Tongue (tissue), 2 donors: ENCODE results near the gene GPD2. TPM values are rescaled to one million over a fixed set of nuclear protein-coding genes. Genes with fewer than 3 reads are reported as not detected.
A peak's percentile ranks its signal among the peaks of the same experiment; 100 is the strongest.
"Not testable (repeated sequence)": the region's sequence is repeated elsewhere in the genome, so short reads cannot be mapped to it uniquely, and the experiment has no call there.

Source experiments
- DNase-seq: peaks from one replicate; pipeline ENCODE4 v3.0.0-alpha.2; 2015
- total RNA-seq: library from RNA; depleted of rRNA; stranded (reverse); fragments of >200 nt; gene quantifications from one replicate; pipeline ENCODE4 v1.2.3, GENCODE V29; 2014

GPD2 gene
- total RNA-seq, 1 donor from 2014 or later, result 82.4 TPM

DNA sequence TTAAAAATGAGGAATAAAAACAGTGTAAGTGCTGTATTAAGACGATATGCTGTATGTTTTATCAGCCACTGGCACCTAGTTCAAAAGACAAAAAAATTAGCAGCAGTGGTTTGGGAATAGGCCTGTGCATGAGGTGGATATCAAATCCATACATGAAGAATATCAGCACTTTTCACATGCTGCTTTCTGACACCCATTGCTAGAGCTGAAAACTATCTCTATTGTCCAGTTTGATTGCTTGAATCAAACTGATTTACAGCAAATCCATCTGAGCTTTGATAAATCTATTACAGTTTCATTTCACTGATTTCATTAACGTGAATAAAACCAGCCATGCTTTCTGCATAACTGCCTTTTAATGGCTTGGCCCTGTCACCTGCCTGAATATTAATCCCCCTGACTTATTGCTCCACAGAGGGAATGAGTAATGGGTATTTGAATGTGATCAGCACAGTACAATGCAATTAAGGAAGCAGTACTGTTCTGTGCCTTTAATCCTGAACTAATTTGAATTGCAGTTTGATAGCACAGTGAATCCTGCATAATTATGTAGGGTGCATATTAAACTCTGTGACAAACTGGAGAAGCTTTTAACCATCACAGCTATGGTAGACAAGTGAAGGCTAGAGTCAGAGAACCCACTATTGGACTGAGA, 154.0 kb downstream of the GPD2 start:
- no peak for DNase-seq

GRCh38 chr2:156592809-156593593, 156.8 kb downstream of the GPD2 start:
- no peak for DNase-seq

DNA sequence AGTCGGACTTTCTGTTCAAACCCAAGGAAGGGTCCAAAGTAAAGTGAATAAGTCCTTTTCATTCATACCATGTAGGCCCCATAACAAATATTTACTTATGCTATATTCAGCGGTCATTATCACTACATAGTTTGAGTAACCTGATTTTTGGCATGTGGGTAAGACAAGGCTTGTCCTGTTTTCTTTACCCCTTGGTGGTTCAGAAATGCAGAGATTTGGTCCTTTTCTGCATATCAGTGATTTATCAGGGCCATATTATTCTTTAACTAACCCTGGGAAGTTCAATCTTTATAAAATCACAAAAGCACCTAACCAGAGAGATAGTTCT, 157.4 kb downstream of the GPD2 start:
- no peak for DNase-seq

- no peak for DNase-seq
Measured at GRCh38 chr2:156598563-156598962, 162.4 kb downstream of the GPD2 start.

- DNase-seq, result no peak
Measured at GRCh38 chr2:156600196-156600595, 164.0 kb downstream of the GPD2 start.

DNA sequence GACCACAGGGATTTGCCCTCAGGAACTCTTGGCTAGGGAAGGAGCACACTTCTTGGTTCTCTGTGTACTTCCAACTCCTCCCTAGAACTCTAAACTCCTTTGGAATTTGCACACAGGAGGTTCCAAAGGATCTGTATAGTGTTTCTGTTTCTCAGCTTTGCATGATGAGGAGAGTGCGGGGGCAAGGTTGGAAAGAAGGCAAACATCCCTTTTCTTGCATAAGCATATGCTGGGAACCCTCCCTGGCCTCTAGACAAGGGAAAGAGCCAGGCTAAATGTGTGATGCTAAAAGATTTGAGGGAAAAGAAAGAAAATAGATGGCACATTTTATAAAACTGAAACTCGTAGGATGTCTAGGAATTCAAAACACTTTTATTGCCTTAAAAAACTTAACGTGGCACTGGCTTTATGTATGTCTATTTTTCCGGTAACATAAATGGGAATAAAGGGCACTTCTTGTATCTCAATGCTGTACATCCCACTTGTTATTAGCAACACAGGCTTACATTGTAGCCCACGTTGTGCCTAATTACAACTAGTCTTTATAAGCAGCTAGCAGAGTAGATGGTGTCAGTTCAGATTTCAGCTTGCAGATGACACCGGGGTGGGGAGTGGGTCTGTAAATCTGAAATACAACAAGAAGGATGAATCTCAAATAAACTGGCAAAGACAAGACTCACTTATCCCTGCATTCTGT, 165.8 kb downstream of the GPD2 start:
- DNase-seq, result no peak

DNA sequence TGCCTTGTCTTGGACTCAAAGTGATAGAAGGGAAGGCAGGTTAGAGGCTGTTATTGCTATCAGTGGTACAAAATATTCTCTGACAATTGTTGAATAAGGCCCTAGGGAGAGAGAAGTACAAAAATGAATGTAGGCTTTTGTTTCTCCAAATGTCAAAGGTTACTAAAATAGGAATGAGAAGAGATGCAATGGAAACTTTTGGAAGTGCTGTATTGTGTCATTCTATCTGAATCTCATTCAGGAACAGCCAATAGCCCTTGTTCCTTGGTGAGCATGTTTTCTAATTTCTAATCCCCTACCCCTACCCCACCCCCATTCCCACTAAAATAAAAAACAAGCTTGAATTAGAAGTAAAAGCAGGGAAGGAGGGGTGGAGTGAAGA, 166.4 kb downstream of the GPD2 start:
- DNase-seq, result no peak

- no peak for DNase-seq
Measured at GRCh38 chr2:156615836-156616322, 179.7 kb downstream of the GPD2 start.

DNA sequence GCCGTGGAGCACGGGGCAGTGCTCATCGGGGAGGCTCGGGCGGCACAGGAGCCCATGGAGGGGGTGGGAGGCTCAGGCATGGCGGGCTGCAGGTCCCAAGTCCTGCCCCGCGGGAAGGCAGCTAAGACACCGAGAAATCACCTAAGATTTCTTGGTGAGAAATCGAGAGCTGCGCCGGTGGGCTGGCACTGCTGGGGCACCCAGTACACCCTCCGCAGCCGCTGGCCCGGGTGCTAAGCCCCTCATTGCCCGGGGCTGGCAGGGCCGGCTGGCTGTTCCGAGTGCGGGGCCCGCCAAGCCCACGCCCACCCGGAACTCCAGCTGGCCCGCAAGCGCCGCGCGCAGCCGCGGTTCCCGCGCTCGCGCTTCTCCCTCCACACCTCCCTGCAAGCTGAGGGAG, 181.9 kb downstream of the GPD2 start:
- not testable (repeated sequence) for DNase-seq

DNA sequence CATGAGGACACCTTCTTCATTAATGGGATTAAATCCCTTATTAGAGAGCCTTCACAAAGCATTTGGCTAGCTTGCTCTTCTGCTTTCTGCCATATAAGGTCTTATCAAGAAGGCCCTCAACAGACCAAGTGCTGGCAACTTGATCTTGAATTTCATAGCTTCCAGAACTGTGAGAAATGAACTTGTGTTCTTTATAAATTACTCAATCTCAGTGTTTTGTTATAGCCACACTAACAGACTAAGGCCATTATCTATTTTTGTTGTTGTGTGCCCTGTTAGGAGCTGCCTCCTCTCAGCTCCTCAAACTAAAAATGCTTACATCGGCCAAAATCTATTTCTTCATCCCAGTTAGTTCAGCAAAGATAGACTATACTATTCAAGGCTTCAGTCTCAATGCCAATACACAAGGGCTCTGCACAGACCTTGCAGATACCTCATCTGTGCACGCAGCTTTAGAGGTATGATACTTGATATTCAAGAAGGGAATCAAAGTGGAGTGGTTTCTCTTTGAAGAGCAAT, 182.9 kb downstream of the GPD2 start:
- DNase-seq, result no peak

- no peak for DNase-seq
Measured at GRCh38 chr2:156622491-156622890, 186.3 kb downstream of the GPD2 start.

GRCh38 chr2:156625360-156626170, 189.4 kb downstream of the GPD2 start:
- DNase-seq, result peak; percentile 18

DNA sequence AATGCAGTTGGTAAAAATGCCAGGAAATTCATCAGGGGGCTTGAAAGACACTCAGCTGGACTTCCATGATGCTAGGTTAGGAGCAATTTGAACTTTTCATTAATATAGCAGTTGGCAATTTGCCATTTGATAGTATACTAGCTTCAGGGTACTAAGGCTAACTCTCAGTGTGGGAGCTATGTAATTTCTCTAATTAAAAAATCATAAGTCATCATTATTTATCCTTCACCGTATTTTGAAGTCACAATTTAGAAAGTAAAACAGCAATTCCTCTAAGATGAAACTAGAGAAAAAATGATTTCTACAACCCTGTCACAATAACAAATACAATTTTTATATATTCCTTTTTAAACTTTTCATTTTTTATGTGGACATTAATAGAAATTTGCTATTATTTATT, 190.8 kb downstream of the GPD2 start:
- no peak for DNase-seq

DNA sequence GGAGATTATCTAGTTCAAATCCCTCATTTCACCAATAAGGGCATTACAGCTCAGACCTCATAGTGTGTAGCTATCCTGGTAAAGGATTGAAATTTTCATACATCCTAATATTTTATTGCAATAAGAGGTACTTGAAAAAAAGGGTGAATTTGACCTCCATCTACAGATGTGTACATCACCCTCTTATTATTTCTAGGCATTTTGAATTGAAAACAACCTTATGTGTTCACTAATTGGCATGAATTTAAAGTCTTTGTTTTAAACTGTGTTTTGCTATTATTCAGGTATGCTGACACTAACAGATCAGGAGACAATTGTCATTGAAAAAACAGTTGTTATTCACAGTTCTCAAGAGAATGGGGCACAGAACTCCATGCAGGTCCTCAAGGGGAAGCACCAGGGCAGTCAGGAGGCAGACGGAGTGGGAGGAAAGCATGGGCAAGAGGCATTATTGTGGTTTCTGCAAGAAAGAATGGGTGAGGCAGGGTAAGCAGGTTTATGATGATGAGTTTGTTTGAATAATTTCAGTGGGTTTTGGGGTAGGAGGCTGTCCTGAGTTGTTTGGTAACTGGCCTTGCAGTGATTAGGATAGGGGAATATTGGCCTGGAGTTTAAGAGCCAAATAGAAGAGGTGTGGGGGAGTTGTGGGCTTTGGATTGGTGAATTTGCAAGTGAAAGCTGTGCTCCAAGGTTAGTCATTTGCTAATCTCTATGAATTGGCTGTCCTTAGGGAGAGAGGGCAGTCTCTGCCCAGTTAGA, 194.6 kb downstream of the GPD2 start:
- DNase-seq, result no peak

DNA sequence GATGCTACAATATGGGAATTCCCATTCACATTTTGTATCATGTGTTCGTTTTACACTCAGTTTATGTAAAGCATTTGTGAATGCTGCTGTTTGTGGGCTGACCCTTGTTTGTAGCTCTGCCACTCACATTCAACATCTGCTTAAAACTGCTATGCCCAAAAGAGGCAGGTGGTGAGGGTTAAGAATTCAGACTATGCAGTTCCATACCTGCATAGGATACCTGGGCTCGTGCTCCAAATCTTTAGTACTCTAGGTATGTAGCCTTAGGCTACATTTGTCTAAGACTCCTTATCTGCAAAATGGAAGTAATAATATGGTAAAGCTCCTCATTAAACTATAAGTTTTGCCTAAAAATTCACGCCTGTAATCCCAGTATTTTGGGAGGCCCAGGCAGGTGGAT, 199.5 kb downstream of the GPD2 start:
- no peak for DNase-seq

Other genes with a start within 250 kb of the GPD2 start
- gene NR4A2, start 103.7 kb upstream of the GPD2 start, total RNA-seq, result 4.3 TPM